RWPE2 (cell line): Measurements from ENCODE around the gene TYMP.
A peak's percentile ranks its signal among the peaks of the same experiment; 100 is the strongest.
"Not testable (repeated sequence)": the region's sequence is repeated elsewhere in the genome, so short reads cannot be mapped to it uniquely, and the experiment has no call there.

Experiments used
- ATAC-seq: fragments of 200-7000 bp; cut with Tn5 transposase; 3 replicates; pipeline ENCODE4 v1.9.1; 2021; ENCODE audit warnings: low read depth
- DNase-seq: peaks from one replicate; pipeline ENCODE4 v3.0.0-alpha.2; 2020; ENCODE audit warnings: low spot score
- H3K27ac ChIP-seq: fragments of 450-650 bp; 2 replicates; pipeline ENCODE4 v1.5.1; 2017; ENCODE audit warnings: mild to moderate bottlenecking; ENCODE audit not compliant: poor library complexity, severe bottlenecking
- H3K27me3 ChIP-seq: fragments of 250-450 bp; sonication (Bioruptor Pico); 2 replicates; pipeline ENCODE4 v1.5.1; 2021; ENCODE audit warnings: mild to moderate bottlenecking, moderate library complexity; ENCODE audit not compliant: insufficient read depth, poor library complexity, severe bottlenecking
- H3K36me3 ChIP-seq: fragments of 250-450 bp; sonication (Bioruptor Pico); 2 replicates; pipeline ENCODE4 v1.5.1; 2020; ENCODE audit warnings: low read depth, mild to moderate bottlenecking, moderate library complexity
- H3K4me1 ChIP-seq: fragments of 250-450 bp; sonication (Bioruptor Pico); 2 replicates; pipeline ENCODE4 v1.5.1; 2021; ENCODE audit warnings: mild to moderate bottlenecking, moderate library complexity; ENCODE audit not compliant: insufficient read depth, poor library complexity, severe bottlenecking
- H3K4me3 ChIP-seq: fragments of 250-450 bp; sonication (Bioruptor Pico); 2 replicates; pipeline ENCODE4 v1.5.1; 2021; ENCODE audit warnings: mild to moderate bottlenecking, moderate library complexity; ENCODE audit not compliant: severe bottlenecking
- H3K9me3 ChIP-seq: fragments of 250-450 bp; sonication (Bioruptor Pico); 2 replicates; pipeline ENCODE4 v1.5.1; 2021; ENCODE audit warnings: mild to moderate bottlenecking, moderate library complexity; ENCODE audit not compliant: severe bottlenecking
- CTCF ChIP-seq: fragments of 450-650 bp; IDR thresholded peaks from one replicate; pipeline ENCODE4 v1.5.1; 2017; ENCODE audit warnings: mild to moderate bottlenecking, moderate library complexity; ENCODE audit not compliant: poor library complexity, severe bottlenecking

Gene TYMP

DNA sequence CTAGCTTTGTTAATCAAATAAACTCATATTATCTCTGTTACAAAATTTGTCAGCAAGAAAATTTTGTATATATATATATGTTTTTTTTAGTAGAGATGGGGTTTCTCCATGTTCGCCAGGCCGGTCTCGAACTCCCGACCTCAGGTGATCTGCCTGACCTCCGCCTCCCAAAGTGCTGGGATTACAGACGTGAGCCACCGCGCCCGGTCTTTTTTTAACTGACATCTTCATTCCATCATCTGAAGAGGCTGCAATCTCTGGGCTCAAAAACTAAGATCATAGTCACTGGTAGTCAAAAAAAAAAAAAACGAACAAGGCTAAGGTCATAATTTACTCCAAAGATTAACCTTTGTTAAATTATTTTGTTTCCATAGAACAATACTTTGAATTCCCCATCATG is 10.6 kb upstream of the TYMP start:
- Histone ChIP-seq H3K27ac (peak overlapping the region; percentile 86), H3K4me1 (peaks cover 38% of the 10 kb centered on the region), H3K27me3 (no peaks in the 10 kb centered on the region), H3K9me3 (no peaks in the 10 kb centered on the region), H3K36me3 (no peaks in the 10 kb centered on the region), H3K4me3 (no peak overlapping the region)
- ATAC-seq (no peak), DNase-seq (no peak)
- no peak for TF ChIP-seq CTCF

- ATAC-seq (no peak), DNase-seq (no peak)
- no peak for TF ChIP-seq CTCF
- Histone ChIP-seq H3K4me1 (peaks cover 32% of the 10 kb centered on the region), H3K4me3 (no peak overlapping the region), H3K27ac (peak overlapping the region; percentile 86), H3K36me3 (no peaks in the 10 kb centered on the region), H3K9me3 (no peaks in the 10 kb centered on the region), H3K27me3 (no peaks in the 10 kb centered on the region)
These were observed 8.0 kb upstream of the TYMP start for GRCh38 chr22:50537765-50538164.

DNA sequence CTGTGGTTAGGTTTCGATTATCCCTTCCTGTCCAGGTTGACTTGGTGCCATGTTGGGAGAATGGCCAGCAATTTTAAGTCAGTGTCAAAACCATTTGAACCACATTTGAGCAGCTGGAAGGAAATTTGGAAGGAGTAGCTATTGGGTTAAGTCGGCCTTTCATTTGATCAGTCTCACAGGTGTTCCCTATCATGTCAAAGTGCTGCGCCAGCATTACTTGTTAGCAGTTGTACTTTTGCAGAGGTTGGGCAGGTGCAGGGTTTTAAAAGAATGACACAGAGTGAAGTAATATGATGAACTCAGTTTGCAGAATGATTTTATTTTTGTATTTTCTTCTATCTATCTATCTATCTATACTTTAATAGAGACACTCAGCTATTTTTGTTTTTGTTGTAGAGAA is 6.4 kb upstream of the TYMP start:
- no peak overlapping the region for H3K4me3 ChIP-seq
- no peak for TF ChIP-seq CTCF
- H3K4me1 ChIP-seq, result peaks cover 20% of the 10 kb centered on the region
- H3K36me3 ChIP-seq, result no peaks in the 10 kb centered on the region
- H3K27me3 ChIP-seq, result no peaks in the 10 kb centered on the region
- H3K9me3 ChIP-seq, result no peaks in the 10 kb centered on the region
- no peak for ATAC-seq
- no peak for DNase-seq
- no peak overlapping the region for H3K27ac ChIP-seq

- Histone ChIP-seq H3K9me3 (no peaks in the 10 kb centered on the region), H3K4me3 (no peak overlapping the region), H3K27ac (no peak overlapping the region), H3K4me1 (peaks cover 14% of the 10 kb centered on the region), H3K27me3 (no peaks in the 10 kb centered on the region), H3K36me3 (no peaks in the 10 kb centered on the region)
- ATAC-seq (no peak), DNase-seq (no peak)
- TF ChIP-seq CTCF, result no peak
These were observed 5.3 kb upstream of the TYMP start for GRCh38 chr22:50535113-50535512.

GRCh38 chr22:50533856-50534711 is 4.3 kb upstream of the TYMP start:
- H3K9me3 ChIP-seq, DNase-seq, H3K36me3 ChIP-seq, ATAC-seq, H3K4me3 ChIP-seq, H3K27ac ChIP-seq, H3K4me1 ChIP-seq, H3K27me3 ChIP-seq: not testable (repeated sequence)
